Islet precursor cell (in vitro differentiated cells): ENCODE results near the gene ODAPH.
"Not testable (repeated sequence)": the region's sequence is repeated elsewhere in the genome, so short reads cannot be mapped to it uniquely, and the experiment has no call there.

Experiments used
- DNase-seq: peaks from one replicate; pipeline ENCODE4 v3.0.0-alpha.2; 2018

Gene ODAPH, protein sequence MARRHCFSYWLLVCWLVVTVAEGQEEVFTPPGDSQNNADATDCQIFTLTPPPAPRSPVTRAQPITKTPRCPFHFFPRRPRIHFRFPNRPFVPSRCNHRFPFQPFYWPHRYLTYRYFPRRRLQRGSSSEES

DNA sequence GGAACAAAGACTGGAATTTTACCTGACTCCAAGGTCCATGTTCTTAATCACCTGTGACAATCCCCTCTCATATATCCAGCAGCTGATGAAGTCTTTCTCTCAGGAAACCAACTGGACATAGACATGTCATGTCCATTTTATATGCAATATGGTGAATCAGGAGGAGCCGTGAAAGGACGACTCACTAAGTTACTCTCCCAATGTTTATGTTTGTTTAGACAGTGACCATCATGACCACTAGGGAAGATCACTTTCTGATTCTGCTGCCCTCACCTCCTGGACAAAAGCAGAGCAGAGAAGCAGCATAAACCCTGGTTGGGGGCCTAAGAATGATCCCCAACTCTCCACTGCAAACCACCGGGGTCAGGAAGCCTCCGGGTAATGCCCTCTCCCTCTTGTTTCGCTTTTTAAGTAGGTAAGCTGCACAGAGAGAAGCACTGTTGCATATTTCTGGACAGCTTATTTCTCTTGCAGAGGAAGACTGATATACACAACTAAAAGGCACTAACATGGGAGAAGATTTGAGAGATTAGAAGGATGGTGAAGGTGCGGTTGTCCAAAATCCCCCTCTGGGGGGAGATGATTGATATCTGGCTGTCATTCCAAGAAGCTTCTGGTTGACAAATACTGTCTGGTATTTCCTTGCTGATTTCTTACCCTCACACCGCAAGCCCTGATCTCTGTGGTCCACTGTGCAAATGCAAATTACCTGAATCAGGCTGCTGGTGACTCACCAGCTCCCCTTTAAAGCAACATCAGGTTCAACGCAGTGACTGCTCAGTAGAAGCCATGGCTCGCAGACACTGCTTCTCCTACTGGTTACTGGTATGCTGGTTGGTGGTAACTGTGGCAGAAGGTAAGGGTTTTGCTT is at the start of gene ODAPH:
ODAPH (plus strand) TSS at position 773 of the 871 bp plus-strand sequence; CDS start at position 790, 17 bp downstream.
- peak; percentile 94 for DNase-seq

DNA sequence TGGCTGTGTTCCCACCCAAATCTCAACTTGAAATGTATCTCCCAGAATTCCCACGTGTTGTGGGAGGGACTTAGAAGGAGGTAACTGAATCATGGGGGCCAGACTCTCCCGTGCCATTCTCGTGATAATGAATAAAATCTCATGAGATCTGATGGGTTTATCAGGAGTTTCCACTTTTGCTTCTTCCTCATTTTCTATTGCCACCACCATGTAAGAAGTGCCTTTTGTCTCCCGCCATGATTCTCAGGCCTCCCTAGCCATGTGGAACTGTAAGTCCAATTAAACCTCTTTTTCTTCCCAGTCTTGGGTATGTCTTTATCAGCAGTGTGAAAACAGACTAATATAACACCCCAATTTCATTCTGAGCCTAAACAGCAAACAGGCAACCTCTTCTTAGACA is 46.3 kb upstream of the ODAPH start:
- not testable (repeated sequence) for DNase-seq

DNA sequence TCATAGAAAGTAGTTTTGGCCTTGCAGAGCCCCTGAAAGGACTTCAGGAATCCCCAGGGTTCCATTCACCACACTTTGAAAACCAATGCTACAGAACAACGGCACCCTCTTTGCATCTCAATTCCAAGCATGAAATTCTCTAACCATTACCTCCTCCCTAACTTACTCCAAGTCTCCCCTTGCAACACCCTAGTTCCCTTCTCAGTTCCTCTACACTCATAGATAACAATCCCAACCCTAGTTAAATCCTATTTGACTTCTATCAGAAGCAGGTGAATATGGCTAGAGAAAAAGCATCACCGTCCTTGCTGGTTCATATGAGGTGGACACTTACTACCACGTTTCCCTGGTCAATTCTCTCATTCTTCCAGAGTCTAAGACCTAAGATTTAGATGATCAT is 44.0 kb upstream of the ODAPH start:
- no peak for DNase-seq

DNA sequence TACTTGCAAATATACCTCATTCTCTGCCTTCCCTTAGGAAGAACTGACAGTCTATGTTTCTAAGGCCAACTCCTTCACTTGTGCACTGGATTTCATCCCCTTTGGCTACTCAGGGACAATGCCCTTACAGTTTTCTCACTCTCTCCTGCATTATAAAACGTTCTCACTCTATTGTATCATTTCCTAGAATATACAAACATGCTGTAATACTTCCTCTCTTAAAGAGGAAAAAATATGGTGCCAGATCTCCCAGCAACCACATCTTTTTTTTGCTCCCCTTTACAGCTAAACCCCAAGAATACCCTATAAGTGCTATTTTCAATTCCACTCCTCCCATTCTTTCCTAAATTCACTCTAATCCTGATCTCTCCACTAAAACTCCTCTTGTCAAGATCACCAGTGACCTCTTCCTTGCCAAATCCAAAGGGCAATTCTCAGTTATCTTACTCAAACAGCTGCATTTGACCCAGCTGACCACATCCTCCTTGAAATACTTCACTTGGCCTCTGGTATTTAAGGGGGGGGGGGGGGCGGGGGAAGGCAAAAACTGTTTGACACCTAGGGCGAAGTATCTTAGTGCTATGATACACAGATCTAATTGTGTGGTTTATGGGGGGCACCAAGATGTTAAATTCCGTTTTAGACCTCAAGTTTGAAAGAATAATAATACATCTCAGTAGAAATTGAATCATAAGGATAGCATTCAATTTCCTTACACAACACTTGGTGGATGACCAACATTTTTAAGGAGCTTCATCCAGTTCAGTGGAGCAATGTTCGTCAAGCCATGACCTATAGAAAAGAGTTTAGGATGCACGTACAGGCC is 43.3 kb upstream of the ODAPH start:
- peak; percentile 70 for DNase-seq

DNA sequence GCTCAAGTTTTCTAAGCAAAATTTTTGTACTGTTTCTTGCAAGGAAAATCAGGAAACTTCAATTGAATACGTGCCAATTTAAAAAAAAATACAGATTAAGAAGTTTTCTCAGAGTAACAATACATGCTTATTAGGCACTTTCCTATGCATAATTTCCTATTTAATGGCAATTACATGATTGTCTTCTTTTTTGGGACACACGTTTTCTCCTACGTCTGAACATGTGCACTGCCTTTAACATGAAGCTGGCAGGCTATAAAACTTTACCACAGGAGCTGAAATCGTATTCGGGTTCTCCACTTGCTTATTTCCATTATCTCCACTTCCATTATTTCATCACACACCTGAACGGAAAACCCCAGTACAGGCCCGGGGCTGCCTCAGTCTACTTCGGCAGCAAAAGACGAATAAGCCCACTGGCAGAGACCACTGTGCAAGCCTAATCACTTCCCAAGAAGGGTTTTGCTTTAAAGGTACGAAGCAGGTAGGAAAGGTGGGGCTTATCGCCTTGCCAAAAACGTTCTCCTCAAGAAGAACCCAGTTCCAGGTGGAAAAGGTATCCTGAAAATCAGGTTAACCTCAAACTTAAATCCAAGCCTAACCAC is 42.2 kb upstream of the ODAPH start:
- DNase-seq: no peak

DNA sequence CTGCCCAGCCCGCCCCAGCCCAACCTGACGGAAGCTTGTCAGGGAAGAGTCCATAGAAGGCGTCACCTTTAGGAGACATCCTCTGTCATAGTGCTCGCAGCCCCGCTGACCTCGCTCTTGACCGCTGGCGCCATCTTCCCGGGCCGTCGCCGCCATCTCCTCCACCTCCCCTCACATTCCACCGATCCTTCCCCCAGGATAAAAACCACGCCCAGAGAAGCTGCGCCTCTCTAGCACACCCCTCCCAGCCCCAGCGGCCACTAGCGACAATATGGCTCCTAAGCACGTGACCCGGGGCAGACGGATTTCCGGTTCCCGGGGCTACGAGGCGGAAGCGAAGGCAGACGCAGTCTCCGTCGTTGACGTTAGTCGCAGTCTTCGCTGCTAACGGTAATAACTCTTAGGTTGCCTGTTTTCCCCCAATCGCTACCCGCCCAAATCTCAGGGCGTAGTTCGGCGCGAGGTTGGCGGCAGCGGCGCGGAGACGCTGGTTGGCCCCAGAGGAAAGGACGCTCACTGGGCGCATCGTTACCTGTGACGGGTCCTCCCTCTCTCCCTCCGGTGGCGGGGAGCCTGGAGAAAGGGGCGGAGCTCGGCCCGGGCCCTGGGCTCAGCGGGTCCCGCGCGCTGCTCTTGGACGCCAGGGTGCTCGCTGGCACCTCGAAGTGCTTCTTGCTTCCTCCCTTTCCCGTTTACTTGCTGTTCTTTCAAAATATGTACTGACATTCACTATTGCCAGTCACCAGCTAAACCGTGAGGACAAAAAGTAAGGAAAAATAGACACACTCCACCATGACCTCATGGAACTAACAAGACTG is 41.5 kb upstream of the ODAPH start, which contains the start of the genes RCHY1 and THAP6:
RCHY1 (minus strand) TSS at position 273 of the 818 bp plus-strand sequence; CDS start at position 156, 117 bp downstream.
THAP6 (plus strand) TSS at position 343 of the 818 bp plus-strand sequence. CDS start 980 bp downstream, outside the sequence.
- DNase-seq: peak; percentile 99

DNA sequence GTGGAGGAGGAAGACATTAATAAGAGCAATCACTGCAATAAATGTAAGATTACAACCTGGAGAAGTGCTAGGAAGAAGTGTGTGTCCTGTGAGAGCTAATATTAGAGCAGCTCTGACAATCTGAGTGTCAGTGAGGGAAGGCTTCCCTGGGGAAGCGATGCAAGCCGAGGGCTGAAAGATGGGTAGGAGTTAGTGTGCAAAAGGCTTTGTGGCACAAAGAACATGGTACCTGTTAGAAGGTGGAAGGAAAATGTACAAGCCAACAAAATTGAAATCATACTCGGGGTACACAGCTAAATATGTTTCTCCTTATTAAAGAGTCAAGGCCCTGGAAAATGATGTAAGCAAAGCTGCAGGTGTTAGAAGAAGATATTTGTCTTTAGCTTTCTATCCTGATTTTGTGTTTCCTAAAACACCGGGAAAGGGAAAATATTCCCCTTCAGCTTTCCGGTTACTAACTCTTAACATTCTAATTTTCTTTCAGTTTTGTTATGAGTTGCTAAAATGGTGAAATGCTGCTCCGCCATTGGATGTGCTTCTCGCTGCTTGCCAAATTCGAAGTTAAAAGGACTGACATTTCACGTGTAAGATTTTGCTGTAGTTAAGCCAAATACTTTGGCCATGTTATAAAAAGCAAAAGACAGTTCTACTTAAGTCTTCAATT is 40.8 kb upstream of the ODAPH start:
- no peak for DNase-seq

DNA sequence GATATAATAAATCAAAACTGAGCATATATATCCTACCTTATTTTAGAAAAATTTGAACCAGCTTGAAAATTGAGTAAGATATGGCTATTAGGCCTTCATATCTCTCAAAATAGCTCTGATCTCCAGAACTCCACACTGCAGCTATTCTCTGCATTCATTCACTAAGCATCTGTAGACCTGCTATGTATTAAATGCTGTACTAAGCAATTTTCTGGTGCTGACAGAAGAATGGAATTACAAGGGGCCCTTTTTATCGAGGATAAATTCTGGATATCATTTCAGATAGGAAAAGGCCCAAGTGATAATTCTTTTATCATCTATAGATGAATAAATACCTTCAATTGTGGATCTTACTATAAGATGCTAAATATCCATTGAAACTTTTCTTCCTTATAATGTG is 39.7 kb upstream of the ODAPH start:
- DNase-seq: no peak

DNA sequence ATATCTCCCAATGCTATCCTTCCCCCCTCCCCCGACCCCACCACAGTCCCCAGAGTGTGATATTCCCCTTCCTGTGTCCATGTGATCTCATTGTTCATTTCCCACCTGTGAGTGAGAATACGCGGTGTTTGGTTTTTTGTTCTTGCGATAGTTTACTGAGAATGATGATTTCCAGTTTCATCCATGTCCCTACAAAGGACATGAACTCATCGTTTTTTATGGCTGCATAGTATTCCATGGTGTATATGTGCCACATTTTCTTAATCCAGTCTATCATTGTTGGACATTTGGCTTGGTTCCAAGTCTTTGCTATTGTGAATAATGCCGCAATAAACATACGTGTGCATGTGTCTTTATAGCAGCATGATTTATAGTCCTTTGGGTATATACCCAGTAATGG is 36.4 kb upstream of the ODAPH start:
- DNase-seq: not testable (repeated sequence)

DNA sequence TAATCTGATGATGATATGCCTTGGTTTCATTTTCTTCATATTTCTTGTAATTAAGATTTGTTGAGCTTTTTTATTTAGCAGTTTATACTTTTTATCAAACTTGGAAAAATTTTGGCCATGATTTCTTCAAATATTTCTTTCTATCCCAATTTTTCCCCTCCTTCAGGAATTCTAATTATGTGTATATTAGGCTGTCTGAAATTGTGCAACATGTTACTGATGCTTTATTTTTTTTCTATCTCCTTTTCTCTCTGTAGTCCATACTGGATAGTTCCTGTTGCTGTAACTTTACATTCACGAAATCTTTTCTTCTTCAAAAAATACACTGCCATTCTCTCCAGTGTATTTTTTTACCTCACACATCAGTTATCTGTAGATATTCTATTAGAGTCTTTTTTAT is 30.8 kb upstream of the ODAPH start:
- no peak for DNase-seq

DNA sequence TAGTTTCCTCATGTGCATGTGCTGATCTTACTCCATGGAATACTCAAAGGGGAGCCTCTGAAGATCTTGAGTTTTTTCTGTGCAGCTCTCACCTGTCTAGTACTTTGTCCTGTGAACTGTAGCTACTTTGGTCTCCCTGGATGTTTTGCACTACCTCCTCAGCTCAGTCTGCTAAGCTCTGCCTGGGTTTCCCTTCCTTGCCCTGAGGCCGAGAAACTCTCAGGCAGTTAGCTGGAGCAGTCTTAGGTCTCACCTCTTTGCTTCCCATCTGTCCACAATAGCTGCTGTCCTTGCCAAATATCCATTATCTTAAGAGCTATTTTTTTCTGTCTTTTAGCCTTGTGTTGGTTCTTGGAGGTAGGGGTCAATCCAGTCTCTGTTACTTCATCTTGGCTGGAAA is 30.0 kb upstream of the ODAPH start:
- peak; percentile 84 for DNase-seq

DNA sequence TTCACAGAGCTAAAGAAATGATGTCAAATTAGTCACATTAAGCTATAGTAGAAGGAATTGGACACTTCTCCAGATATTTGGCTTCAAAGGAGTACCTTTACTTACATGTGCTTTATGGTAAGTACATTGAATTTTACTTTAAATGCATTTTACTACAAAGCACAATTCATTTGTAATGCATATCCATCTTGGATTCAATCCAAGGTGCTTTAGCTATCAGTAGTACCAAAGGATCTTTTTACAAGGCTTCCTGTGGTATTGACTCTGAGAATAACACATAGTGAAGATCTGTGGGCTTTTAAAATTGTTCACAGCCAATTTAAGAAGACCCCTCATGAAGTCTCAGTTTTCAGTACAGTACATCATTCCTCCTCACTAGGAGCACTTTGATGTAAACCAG is 28.4 kb upstream of the ODAPH start:
- DNase-seq: no peak

DNA sequence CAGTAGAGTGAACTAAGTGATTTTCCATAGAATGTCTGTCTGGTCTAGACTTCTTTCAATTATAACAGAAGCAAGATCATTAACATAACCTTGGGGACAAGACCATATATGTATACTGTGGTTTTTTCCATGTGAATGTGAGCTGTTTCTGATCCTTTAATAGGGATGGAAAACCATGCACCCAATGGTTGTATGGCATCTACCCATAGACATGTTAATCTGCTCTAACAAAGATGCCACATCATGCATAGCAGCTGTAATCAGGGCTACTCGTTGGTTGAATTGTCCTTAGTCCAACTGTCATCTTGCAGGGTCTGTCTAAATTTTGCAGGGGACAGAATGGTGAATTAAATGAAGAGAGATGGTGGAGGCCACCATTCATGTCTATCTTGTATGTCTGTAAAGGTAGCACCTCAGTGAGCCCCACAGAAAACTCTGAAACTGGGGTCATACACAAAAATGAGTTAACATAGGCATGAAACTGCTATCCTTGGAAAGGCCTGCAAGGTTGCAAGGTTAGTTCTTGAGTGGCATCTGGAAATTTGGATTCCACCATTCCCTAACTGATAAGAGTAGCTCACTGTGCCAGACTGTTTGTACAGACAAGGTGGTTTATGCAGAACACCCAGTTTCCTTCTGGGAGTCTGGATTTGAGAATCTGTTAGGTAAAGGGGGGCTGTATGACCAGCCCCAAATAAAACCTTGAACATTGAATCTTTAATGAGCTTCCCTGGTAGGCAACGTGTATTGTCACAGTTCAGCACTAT is 25.1 kb upstream of the ODAPH start:
- no peak for DNase-seq

DNA sequence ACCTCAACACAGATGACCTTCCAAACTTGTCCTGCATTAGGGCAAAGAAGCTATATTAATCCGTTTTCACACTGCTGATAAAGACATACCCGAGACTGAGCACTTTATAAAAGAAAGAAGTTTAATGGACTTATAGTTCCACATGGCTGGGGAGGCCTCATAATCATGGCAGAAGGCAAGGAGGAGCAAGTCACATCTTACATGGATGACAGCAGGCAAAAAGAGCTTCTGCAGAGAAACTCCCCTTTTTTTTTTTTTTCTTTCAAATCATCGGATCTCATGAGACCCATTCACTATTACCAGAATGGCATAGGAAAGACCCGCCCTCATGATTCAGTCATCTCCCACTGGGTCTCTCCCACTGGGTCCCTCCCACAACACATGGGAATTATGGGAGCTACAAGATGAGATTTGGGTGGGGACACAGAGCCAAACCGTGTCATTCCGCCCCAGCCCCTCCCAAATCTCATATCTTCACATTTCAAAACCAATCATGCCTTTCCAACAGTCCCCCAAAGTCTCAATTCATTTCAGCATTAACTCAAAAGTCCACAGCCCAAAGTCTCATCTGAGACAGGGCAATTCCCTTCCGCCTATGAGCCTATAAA is 24.2 kb upstream of the ODAPH start:
- DNase-seq: not testable (repeated sequence)

DNA sequence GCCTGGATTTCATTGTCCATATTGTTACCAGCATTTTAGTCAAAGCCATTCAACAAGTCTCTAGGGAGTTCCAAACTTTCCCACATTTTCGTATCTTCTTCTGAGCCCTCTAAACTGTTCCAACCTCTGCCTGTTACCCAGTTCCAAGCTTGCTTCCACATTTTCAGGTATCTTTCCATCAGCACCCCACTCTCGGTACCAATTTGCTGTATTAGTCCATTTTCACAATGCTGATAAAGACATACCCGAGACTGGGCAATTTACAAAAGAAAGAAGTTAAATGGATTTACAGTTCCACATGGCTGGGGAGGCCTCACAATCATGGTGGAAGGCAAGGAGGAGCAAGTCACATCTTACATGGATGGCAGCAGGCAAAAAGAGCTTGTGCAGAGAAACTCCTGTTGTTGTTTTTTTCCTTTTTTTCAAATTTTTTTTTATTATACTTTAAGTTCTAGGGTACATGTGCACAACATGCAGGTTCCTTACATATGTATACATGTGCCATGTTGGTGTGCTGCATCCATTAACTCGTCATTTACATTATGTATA is 22.5 kb upstream of the ODAPH start:
- not testable (repeated sequence) for DNase-seq

DNA sequence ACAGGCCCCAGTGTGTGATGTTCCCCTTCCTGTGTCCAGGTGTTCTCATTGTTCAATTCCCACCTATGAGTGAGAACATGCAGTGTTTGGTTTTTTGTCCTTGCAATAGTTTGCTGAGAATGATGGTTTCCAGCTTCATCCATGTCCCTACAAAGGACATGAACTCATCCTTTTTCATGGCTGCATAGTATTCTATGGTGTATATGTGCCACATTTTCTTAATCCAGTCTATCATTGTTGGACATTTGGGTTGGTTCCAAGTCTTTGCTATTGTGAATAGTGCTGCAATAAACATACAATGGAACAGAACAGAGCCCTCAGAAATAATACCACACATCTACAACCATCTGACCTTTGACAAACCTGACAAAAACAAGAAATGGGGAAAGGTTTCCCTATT is 21.9 kb upstream of the ODAPH start:
- DNase-seq: not testable (repeated sequence)

DNA sequence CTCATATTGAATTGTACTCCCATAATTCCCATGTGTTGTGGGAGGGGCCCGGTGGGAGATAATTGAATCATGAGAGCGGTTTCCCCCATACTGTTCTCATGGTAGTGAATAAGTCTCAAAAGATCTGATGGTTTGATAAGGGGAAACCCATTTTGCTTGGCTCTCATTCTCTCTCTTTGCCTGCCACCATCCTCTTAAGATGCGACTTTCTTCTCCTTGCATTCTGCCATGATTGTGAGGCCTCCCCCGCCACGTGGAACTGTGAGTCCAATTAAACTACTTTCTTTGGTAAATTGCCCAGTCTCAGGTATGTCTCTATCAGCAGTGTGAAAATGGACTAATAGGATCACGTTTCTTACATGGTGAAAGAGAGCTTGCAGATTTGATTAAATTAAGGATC is 18.6 kb upstream of the ODAPH start:
- DNase-seq: not testable (repeated sequence)

DNA sequence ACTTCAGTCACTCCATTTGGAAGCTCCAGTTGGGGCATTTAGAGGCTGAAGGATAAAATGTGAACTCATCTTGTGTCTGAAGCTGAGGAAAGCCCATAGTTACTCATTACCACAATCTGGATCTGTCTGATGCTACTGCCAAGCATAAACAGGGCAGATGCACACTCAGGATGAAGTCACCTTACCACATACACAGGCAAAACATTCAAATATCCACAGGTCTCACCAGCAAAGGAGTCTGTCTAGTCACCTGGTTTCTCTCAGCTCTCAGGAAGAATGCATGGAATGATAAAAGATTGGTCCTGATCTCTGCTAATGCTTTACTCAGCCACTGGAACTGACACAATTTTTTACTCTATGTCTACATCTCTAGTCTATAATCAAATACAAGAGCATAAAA is 13.0 kb upstream of the ODAPH start:
- DNase-seq: peak; percentile 88

DNA sequence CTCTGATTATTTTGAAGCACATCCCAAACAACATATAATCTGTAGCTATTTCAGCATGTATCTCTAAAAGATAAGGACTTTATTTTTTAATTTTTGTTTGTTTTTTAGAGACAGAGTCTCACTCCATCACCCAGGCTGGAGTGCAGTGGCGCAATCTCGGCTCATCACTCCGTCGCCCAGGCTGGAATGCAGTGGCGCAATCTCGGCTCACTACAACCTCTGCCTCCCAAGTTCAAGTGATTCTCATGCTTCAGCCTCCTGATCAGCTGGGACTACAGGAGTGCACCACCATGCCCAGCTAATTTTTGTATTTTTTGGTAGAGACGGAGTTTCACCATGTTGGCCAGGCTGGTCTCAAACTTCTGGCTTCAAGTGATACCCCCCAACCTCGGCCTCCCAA is 11.6 kb upstream of the ODAPH start:
- DNase-seq: not testable (repeated sequence)

DNA sequence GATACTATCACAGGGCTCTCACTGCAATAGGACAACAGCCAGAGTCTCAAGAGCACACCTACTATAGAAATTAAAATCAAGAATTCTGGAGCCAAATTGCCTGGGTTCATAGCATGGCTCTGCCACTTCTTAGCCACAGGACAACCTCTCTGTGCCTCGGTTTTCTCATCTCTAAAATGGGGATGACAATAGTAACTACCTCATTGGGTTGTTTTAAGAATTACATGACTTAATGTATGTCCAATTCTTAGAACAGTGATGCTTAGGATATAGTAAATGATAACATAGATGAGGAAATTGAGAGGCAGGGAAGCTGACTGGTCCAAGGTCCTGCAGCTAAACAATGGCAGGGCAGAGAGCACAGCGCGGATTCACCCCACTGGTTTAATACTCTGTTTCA is 11.0 kb upstream of the ODAPH start:
- DNase-seq: no peak
